Transverse colon (tissue), 4 donors: Measurements from ENCODE around the gene FGGY.

Experiments used
- EP300 ChIP-seq: sonication (generic); formaldehyde crosslinking; IDR thresholded peaks from one replicate; pipeline ENCODE4 v1.6.1; 2017; ENCODE audit warnings: antibody characterized with exemption, low read depth
- POLR2A ChIP-seq: fragments of 450-650 bp; IDR thresholded peaks from one replicate; pipeline ENCODE4 v1.6.1; 2016; ENCODE audit warnings: antibody characterized with exemption, mild to moderate bottlenecking, moderate library complexity
- POLR2AphosphoS5 ChIP-seq, 3 donors: sonication (generic); formaldehyde crosslinking; IDR thresholded peaks; one replicate each; pipeline ENCODE4 v1.6.1; 2016; ENCODE audit warnings: antibody characterized with exemption in 3 of 3
- TF ChIP-seq, protein P1 (sequence below), 5 experiments: fragments of 200-600 bp in 3 of 5; fragments of 450-650 bp in 2 of 5; sonication (generic) in 3 of 5; IDR thresholded peaks; 1 replicate in 2 of 5; 2 replicates in 3 of 5; pipeline ENCODE4 v1.5.1; 2016 to 2017; ENCODE audit warnings: antibody characterized with exemption in 5 of 5, inconsistent platforms in 3 of 5, mild to moderate bottlenecking in 2 of 5, moderate library complexity in 1 of 5

DNA sequence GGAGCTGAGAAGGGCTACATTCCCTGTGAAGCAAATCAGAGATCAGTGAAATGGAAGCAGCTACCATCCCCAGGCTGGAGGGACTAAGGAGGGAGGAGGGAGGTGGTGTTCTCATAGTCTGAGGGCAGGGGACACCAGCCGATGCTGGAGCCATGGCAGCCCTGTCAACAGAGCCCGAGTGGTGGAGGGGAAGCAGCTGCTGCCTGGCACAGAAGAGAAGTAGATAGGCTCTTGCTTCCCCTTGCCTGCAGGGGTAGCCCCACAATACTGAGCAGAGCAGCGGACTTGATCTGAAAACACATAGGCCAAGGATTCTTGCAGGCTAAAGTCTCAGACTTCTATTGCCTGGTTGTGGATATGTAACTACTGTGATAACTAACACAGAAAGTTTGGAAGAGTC lies 255.1 kb downstream of the FGGY start:
- TF ChIP-seq, protein P1, sequence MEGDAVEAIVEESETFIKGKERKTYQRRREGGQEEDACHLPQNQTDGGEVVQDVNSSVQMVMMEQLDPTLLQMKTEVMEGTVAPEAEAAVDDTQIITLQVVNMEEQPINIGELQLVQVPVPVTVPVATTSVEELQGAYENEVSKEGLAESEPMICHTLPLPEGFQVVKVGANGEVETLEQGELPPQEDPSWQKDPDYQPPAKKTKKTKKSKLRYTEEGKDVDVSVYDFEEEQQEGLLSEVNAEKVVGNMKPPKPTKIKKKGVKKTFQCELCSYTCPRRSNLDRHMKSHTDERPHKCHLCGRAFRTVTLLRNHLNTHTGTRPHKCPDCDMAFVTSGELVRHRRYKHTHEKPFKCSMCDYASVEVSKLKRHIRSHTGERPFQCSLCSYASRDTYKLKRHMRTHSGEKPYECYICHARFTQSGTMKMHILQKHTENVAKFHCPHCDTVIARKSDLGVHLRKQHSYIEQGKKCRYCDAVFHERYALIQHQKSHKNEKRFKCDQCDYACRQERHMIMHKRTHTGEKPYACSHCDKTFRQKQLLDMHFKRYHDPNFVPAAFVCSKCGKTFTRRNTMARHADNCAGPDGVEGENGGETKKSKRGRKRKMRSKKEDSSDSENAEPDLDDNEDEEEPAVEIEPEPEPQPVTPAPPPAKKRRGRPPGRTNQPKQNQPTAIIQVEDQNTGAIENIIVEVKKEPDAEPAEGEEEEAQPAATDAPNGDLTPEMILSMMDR (IDR thresholded peaks at IDR 0.05), result no peak
- TF ChIP-seq EP300 (no peak), POLR2AphosphoS5 (IDR thresholded peaks at IDR 0.05) (no peak), POLR2A (no peak)
